HG03521 (cell line): ENCODE data around the gene DIP2B.
"Not testable (repeated sequence)": the region's sequence is repeated elsewhere in the genome, so short reads cannot be mapped to it uniquely, and the experiment has no call there.

ENCODE experiments used
- ATAC-seq: cut with Tn5 transposase; IDR thresholded peaks from one replicate; pipeline ENCODE4 v1.9.1; 2021; ENCODE audit warnings: mild to moderate bottlenecking, moderate library complexity; ENCODE audit not compliant: unreplicated experiment

DIP2B gene, protein sequence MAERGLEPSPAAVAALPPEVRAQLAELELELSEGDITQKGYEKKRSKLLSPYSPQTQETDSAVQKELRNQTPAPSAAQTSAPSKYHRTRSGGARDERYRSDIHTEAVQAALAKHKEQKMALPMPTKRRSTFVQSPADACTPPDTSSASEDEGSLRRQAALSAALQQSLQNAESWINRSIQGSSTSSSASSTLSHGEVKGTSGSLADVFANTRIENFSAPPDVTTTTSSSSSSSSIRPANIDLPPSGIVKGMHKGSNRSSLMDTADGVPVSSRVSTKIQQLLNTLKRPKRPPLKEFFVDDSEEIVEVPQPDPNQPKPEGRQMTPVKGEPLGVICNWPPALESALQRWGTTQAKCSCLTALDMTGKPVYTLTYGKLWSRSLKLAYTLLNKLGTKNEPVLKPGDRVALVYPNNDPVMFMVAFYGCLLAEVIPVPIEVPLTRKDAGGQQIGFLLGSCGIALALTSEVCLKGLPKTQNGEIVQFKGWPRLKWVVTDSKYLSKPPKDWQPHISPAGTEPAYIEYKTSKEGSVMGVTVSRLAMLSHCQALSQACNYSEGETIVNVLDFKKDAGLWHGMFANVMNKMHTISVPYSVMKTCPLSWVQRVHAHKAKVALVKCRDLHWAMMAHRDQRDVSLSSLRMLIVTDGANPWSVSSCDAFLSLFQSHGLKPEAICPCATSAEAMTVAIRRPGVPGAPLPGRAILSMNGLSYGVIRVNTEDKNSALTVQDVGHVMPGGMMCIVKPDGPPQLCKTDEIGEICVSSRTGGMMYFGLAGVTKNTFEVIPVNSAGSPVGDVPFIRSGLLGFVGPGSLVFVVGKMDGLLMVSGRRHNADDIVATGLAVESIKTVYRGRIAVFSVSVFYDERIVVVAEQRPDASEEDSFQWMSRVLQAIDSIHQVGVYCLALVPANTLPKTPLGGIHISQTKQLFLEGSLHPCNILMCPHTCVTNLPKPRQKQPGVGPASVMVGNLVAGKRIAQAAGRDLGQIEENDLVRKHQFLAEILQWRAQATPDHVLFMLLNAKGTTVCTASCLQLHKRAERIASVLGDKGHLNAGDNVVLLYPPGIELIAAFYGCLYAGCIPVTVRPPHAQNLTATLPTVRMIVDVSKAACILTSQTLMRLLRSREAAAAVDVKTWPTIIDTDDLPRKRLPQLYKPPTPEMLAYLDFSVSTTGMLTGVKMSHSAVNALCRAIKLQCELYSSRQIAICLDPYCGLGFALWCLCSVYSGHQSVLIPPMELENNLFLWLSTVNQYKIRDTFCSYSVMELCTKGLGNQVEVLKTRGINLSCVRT (N-terminal part only)

DNA sequence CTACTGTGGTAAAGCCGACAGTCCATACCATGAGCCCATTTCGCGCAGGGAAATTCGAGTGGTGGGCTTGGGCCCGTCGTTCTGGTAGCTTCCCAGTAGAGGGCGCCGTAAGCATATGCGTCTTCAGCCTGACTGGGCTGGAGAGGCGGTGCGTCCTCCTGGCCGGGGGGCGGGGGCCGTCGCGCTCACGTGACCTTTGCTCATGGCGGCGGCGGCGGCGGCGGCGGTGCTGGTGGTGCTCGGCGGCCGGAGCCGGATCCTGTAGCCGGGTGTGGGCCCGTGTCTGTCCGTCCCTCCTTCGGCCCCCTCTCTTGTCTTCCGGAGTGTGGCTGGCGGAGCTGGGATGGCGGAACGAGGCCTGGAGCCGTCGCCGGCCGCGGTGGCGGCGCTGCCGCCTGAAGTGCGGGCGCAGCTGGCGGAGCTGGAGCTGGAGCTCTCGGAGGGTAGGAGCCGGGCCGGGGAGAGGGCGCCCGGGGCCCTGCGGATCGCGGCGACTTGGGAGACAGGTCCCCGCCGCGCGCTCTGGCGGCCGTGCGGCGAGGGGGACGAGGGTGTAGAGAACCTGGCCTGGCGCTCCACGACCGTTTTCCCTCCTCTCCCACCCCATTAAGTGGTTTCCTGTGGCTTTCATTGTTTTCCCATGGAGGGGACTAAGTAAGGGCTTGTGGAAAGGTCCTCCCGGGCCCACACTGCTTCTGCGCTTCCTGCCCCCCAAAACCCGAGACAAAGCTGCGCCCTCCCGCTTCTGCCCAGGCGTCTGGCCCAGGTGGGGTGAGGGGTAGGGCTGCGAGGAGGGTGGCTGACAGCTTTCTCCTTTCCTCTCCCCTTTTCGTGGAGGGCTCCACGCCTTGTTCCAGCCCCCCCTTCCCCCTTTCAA is at the start of gene DIP2B:
DIP2B (plus strand) TSS at position 188 of the 877 bp plus-strand sequence; CDS start at position 344, 156 bp downstream.
- peak; percentile 85 for ATAC-seq

GRCh38 chr12:50458606-50459005 is 46.2 kb upstream of the DIP2B start:
- ATAC-seq: no peak

DNA sequence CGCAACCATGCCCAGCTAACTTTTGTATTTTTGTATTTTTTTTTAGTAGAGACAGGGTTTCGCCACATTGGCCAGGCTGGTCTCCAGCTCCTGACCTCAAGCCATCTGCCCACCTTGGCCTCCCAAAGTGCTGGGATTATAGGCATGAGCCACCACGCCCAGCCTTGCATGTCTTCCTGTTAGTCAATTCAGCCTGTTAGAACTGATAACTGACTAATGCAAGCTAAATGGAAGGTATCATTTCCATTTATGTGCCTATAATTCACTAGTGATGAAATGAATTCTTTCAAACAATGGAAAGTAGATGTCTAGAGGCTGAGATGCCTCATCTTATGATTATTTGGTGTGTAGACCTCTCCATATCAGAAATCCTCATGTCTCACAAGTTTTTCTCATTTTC is 37.3 kb upstream of the DIP2B start:
- no peak for ATAC-seq

GRCh38 chr12:50477241-50477832 is 27.4 kb upstream of the DIP2B start:
- no peak for ATAC-seq

GRCh38 chr12:50482571-50482970 is 22.2 kb upstream of the DIP2B start:
- ATAC-seq: no peak

- ATAC-seq: no peak
Observed at GRCh38 chr12:50483488-50483887, 21.3 kb upstream of the DIP2B start.

- ATAC-seq: no peak
Observed at GRCh38 chr12:50488801-50489200, 16.0 kb upstream of the DIP2B start.

GRCh38 chr12:50498119-50498518 is 6.7 kb upstream of the DIP2B start:
- ATAC-seq: not testable (repeated sequence)

GRCh38 chr12:50505675-50506530 is 1.1 kb downstream of the DIP2B start:
- ATAC-seq: no peak

GRCh38 chr12:50506753-50507473 is 2.1 kb downstream of the DIP2B start:
- no peak for ATAC-seq

- ATAC-seq: no peak
Observed at GRCh38 chr12:50507474-50507838, 2.7 kb downstream of the DIP2B start.

DNA sequence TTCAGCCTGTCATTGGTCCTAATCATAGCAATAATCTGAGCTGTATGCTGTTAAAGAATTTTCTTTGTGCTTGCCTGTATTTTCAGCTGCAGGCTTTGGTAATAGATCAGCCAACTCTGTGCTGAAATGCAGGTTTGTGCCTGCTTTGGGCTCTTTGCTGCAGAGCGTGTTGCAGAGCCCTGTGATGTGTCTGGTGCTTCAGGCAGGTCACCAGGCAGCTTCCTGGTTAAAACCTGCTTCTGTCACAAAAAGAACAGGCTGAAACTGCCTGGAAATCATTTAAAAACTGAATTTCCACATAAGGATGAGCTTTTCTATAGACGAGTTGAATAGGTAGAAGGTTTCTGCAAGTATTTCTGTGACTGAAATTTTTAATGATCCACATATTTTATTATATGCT is 3.1 kb downstream of the DIP2B start:
- ATAC-seq: no peak

GRCh38 chr12:50508414-50508813 is 3.6 kb downstream of the DIP2B start:
- no peak for ATAC-seq

DNA sequence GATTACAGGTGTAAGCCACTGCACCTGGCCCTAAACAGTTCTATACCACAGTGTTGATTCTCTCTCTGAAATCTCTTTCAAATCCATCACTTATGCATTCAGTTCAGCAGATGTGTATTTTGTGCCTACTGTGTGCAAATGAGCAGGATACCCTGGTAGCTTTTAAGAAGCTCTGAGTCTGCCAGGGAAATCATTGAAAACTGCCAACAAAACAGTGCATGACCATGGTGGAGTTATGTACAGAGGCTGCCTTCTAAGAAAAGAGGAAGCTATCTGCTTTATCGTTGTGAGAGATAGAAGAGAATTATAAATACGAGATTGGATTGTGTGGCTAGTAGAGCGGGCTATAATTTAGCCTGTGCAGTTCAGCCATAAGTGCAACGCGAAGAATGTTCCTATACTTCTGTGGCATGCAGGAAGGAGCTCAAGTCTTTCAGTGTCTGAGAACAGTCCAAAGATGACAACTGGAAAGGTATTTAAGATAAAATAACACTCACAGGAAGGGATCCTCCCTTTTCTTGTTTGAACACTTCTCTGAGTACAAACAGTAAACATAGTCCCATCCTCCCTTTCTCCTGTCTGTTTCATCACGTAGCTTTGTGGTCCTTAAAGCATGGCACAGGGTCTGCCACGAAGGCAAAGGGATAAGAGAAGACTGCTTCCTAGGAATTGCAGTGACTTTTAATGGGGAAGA is 4.3 kb downstream of the DIP2B start:
- ATAC-seq: no peak

DNA sequence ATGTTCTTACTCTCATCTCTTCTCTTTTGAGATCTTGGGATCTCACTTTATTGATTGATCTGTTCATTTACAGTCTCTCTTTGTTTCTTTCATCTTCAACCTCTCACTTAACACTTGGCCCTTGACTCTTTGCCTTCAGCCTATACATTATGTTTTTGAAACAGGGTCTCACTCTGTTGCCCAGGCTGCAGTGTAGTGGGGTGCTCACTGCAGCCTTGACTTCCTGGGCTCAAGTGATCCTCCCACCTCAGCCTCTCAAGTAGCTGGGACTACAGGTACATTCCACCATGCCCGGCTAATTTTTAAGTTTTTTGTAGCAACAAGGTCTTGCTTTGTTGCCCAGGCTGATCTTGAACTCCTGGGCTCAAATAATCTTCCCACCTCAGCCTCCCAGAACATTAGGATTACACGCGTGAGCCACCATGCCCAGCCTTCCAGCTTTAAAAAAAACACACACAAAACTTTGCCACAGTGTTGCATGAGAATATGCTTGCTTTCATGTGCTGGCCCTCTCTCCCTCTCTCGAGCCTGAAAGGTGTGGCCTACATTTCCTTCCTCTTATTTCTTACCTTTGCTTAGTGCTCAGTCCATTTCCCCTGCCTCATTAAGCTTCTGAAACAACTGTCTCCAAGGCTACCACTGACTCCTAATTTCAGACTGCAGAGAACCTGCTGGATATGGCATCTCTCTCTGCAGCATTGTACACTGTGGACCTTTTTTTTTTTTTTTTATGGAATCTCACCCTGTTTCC is 9.9 kb downstream of the DIP2B start:
- no peak for ATAC-seq

DNA sequence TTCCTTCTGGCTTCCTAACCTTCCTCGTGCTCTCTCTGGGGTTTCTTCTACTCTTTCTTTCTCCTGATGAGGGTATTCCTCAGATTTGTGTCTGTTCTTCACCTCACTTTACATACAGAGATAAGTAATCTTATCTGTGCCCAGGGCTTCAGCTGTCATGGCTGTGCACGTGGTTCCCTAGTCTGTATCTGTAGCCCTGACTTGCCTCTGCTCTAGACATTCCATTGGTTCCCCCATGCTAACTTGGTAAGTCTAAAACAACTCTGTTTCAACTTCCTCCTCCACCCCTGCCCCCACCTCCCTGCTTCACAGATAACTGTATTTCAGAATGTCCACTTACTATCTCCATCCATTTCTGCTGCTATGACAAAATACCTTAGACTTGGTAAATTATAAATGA is 10.8 kb downstream of the DIP2B start:
- no peak for ATAC-seq
